Fibroblast of villous mesenchyme (primary cell): ENCODE data around the gene ICE2. TPM values are rescaled to one million over a fixed set of nuclear protein-coding genes. Genes with fewer than 3 reads are reported as not detected.
A peak's percentile ranks its signal among the peaks of the same experiment; 100 is the strongest.

Experiments used
- DNase-seq: peaks from one replicate; pipeline ENCODE4 v3.0.0-alpha.2; 2010; ENCODE audit warnings: low read depth
- H3K4me3 ChIP-seq: 2 replicates; pipeline ENCODE4 v1.5.1; 2011; ENCODE audit warnings: low read depth, mild to moderate bottlenecking, low read length
- total RNA-seq: library from RNA; depleted of rRNA; stranded (reverse); fragments of >200 nt; gene quantifications from 2 replicates; pipeline ENCODE4 v1.2.3, GENCODE V29; 2012
- TF ChIP-seq, protein P1 (sequence below): IDR thresholded peaks from 2 replicates; pipeline ENCODE4 v1.5.1; 2012; ENCODE audit warnings: low read depth, mild to moderate bottlenecking, low read length; ENCODE audit not compliant: insufficient read depth

Gene ICE2
- total RNA-seq, 1 donor = 31.1 TPM

DNA sequence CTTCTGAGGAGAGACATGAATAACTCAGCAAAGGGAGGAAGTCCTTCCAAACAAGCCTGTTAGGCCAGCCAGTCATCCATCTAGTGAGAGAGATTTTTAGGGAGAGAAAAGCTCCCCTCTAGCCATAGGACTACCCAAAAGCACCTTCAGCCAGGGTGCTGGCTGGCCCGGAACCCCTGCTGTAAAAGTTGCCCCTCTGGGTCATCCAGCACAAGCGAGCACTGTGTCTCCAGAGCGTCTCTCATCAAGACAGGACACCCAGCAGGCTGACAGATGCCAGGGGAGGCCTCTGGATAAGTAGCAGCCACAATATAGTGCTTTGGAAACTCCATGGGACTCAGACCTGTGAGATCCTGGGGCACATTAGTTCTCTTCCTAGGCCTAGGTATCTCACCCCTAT, 105.6 kb downstream of the ICE2 start:
- H3K4me3 ChIP-seq = no peak overlapping the region
- TF ChIP-seq, protein P1, sequence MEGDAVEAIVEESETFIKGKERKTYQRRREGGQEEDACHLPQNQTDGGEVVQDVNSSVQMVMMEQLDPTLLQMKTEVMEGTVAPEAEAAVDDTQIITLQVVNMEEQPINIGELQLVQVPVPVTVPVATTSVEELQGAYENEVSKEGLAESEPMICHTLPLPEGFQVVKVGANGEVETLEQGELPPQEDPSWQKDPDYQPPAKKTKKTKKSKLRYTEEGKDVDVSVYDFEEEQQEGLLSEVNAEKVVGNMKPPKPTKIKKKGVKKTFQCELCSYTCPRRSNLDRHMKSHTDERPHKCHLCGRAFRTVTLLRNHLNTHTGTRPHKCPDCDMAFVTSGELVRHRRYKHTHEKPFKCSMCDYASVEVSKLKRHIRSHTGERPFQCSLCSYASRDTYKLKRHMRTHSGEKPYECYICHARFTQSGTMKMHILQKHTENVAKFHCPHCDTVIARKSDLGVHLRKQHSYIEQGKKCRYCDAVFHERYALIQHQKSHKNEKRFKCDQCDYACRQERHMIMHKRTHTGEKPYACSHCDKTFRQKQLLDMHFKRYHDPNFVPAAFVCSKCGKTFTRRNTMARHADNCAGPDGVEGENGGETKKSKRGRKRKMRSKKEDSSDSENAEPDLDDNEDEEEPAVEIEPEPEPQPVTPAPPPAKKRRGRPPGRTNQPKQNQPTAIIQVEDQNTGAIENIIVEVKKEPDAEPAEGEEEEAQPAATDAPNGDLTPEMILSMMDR = no peak
- no peak for DNase-seq

DNA sequence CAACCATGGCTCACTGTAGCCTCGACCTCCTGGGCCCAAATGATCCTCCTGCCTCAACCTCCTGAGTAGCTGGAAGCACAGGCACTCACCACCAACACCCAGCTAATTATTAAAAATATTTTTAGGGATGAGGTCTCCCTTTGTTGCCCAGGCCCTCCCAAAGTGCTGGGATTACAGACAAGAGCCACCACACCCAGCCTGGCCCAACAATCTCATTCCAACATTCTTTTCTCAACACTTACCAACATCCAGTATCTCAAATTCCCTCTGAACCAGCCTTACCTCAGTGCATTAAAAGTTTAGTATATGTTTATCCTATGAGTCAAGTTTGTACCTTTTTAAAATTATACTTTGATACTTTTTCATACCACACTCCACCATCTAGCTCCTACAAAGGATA, 106.2 kb downstream of the ICE2 start:
- peak; percentile 44 for DNase-seq
- TF ChIP-seq, protein P1 = no peak
- H3K4me3 ChIP-seq = no peak overlapping the region

GRCh38 chr15:60372227-60372626, 106.7 kb downstream of the ICE2 start:
- TF ChIP-seq, protein P1 = no peak

DNA sequence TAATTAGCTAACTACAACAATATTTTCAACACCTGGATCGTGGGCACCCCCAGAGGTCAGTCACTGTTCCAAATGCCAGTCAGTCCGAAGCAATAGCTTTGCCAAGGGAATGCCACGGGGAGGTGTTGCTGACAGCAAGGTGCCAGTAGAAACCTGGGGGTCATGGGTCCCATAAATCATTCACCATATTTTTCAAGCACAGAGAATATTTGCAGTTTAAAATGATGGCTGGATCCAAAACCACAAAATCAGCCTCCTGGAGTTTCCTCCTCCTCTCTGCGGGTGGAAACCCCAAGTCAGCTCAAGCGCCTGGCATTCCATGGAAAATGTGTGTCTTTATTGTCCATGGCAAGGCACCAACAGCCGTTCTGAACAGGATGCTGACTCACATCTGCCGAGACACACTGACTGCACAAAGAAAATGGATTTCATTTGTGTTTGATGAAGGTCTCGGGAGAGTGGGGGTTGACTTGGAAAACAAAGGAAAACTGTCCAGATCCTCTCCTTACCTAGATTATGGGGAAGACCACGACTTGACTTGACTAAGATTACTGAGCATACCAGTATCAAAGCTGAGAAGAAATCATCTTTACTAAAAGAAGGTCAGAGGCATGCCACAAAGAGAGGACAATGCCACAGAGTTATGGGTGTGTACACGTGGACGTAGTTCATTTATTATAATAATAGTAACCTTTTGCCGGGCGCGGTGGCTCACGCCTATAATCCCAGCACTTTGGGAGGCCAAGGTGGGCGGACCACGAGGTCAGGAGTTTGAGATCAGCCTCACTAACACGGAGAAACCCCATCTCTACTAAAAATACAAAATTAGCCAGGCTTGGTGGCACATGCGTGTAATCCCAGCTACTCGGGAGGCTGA, 107.5 kb downstream of the ICE2 start:
- TF ChIP-seq, protein P1 = no peak
- no peak overlapping the region for H3K4me3 ChIP-seq
- peak; percentile 97 for DNase-seq

More at GRCh38 chr15:60372227-60372626, 106.7 kb downstream of the ICE2 start:
- H3K4me3 ChIP-seq = no peak overlapping the region
- DNase-seq = no peak

DNA sequence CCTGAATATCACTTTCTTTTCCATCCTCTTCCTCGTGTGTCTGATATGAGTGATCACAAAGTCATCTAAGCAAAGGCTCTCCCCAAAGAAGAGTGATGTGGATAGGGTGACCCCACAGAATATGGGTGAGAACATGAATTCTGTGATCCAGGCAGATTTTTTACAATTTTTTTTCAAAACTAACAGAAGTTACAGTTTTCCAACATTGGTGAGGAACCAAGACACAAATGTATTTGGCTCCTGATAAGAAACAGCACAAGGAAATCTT, 108.1 kb downstream of the ICE2 start:
- TF ChIP-seq, protein P1 = no peak
- H3K4me3 ChIP-seq = no peak overlapping the region
- no peak for DNase-seq

- TF ChIP-seq, protein P1 = no peak
- no peak overlapping the region for H3K4me3 ChIP-seq
- DNase-seq = no peak
Measured at GRCh38 chr15:60370105-60370868, 108.7 kb downstream of the ICE2 start.

DNA sequence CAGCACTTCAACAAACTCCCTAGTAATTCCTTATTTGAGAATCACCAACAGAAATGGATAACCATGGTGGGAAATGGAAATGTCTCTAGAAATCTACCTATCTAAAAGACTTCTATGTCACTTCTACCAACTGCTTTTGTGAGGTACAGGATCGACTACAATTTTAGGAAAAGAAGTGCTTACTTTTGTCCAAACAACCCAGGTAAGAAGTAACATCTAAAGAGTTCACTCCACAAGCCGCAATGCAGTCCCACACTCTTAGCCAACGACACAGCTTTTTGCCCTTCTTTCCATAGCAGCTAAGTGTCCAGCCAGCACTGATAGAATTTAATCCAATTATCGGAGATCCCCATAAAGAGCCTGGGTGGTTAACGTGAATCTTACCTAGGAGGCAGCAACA, 109.2 kb downstream of the ICE2 start:
- TF ChIP-seq, protein P1 = no peak
- no peak for DNase-seq
- H3K4me3 ChIP-seq = no peak overlapping the region
